Activated CD4-positive, alpha-beta T cell treated with anti-CD3 and anti-CD28 coated beads for 4 hours (primary cell): ENCODE data around the gene CLTCL1.

Experiments used
- DNase-seq, 2 donors: peaks; one replicate each; pipeline ENCODE4 v3.0.0-alpha.2; 2020

CLTCL1 gene

GRCh38 chr22:19149047-19149883, 142.3 kb downstream of the CLTCL1 start:
- no peak for DNase-seq

- no peak for DNase-seq
Measured at GRCh38 chr22:19148417-19149046, 143.0 kb downstream of the CLTCL1 start.

- no peak for DNase-seq
Measured at GRCh38 chr22:19147195-19147780, 144.2 kb downstream of the CLTCL1 start.

GRCh38 chr22:19146215-19146968, 145.1 kb downstream of the CLTCL1 start:
- DNase-seq = no peak

GRCh38 chr22:19143967-19144400, 147.5 kb downstream of the CLTCL1 start:
- no peak for DNase-seq

- no peak for DNase-seq
Measured at GRCh38 chr22:19143212-19143611, 148.3 kb downstream of the CLTCL1 start.

- DNase-seq = no peak
Measured at GRCh38 chr22:19142394-19142793, 149.1 kb downstream of the CLTCL1 start.

- DNase-seq = no peak
Measured at GRCh38 chr22:19139974-19140373, 151.5 kb downstream of the CLTCL1 start.

GRCh38 chr22:19139001-19139356, 152.5 kb downstream of the CLTCL1 start:
- no peak for DNase-seq

- DNase-seq = no peak
Measured at GRCh38 chr22:19138217-19139000, 153.1 kb downstream of the CLTCL1 start.

- no peak for DNase-seq
Measured at GRCh38 chr22:19137384-19138216, 153.9 kb downstream of the CLTCL1 start.

- no peak for DNase-seq
Measured at GRCh38 chr22:19136915-19137314, 154.6 kb downstream of the CLTCL1 start.

- DNase-seq = no peak
Measured at GRCh38 chr22:19134874-19135273, 156.6 kb downstream of the CLTCL1 start.

GRCh38 chr22:19134176-19134831, 157.2 kb downstream of the CLTCL1 start:
- DNase-seq = no peak

GRCh38 chr22:19133561-19133960, 158.0 kb downstream of the CLTCL1 start:
- DNase-seq = no peak

GRCh38 chr22:19132693-19133400, 158.7 kb downstream of the CLTCL1 start:
- DNase-seq = no peak

- DNase-seq = no peak
Measured at GRCh38 chr22:19132153-19132552, 159.4 kb downstream of the CLTCL1 start.

- no peak for DNase-seq
Measured at GRCh38 chr22:19131685-19132015, 159.9 kb downstream of the CLTCL1 start.

- no peak for DNase-seq
Measured at GRCh38 chr22:19130959-19131684, 160.4 kb downstream of the CLTCL1 start, which contains the start of gene TSSK2. TSSK2 (plus strand) TSS chr22:19131308; CDS start chr22:19131400, 92 bp downstream.

GRCh38 chr22:19129871-19130270, 161.6 kb downstream of the CLTCL1 start:
- DNase-seq = no peak
